HepG2 (cell line): ENCODE measurements around the gene OR10H1. TPM values are rescaled to one million over a fixed set of nuclear protein-coding genes. Genes with fewer than 3 reads are reported as not detected.
A peak's percentile ranks its signal among the peaks of the same experiment; 100 is the strongest.

Experiments used
- ATAC-seq: fragments of 200-7000 bp; cut with Tn5 transposase; 3 replicates; pipeline ENCODE4 v1.9.1; 2020; ENCODE audit warnings: mild to moderate bottlenecking, moderate library complexity
- BruUV-seq: library from RNA; stranded (reverse); fragments of 400-500 nt; replicated peaks from 2 replicates; lab custom pipeline; 2021; lab: Mats Ljungman, UMichigan
- CTCF ChIA-PET: fragments of 300-600 bp; formaldehyde crosslinking; extraction: SDS; loops from one replicate; lab custom pipeline; 2021; ENCODE audit warnings: low total read pairs, inconsistent platforms, low intra/inter-chr PET ratio; lab: Yijun Ruan, JAX
- POLR2A ChIA-PET: fragments of 350-600 bp; sonication (Branson Sonifier 250); formaldehyde crosslinking; loops from one replicate; lab custom pipeline; 2020; ENCODE audit warnings: antibody characterized with exemption, inconsistent platforms; lab: Yijun Ruan, JAX
- DNase-seq: peaks from one replicate; pipeline ENCODE4 v3.0.0-alpha.2; 2015; ENCODE audit warnings: low spot score
- FAIRE-seq: peaks from 3 replicates; lab custom pipeline; 2011; peaks lifted over from hg19 to GRCh38; lab: Jason Lieb, UNC
- H2AFZ ChIP-seq: one replicate; pipeline ENCODE4 v1.6.1; 2011; ENCODE audit warnings: low read length, inconsistent platforms
- H3K27ac ChIP-seq: fragments of 300-600 bp; 3 replicates; pipeline ENCODE4 v1.8.0; 2011; ENCODE audit warnings: mixed run types, mild to moderate bottlenecking, mixed read lengths, low read length, inconsistent platforms; ENCODE audit not compliant: insufficient read depth; ENCODE audit errors: extremely low read length
- H3K27me3 ChIP-seq, 2 experiments: fragments of 200-600 bp in 1 of 2; 2 replicates in 1 of 2; 3 replicates in 1 of 2; pipeline versions ENCODE4 v1.6.0 to v1.8.0; 2011; ENCODE audit warnings: low read length in 2 of 2, mild to moderate bottlenecking in 2 of 2, moderate library complexity in 2 of 2, inconsistent platforms in 1 of 2; ENCODE audit not compliant: insufficient read depth in 2 of 2, control insufficient read depth in 1 of 2
- H3K36me3 ChIP-seq, 2 experiments: fragments of 200-600 bp in 1 of 2; replicated peaks in 1 of 2; 2 replicates in 1 of 2; 3 replicates in 1 of 2; pipeline versions ENCODE4 v1.5.1 to v1.8.0; 2011; ENCODE audit warnings: low read length in 2 of 2, inconsistent platforms in 1 of 2; ENCODE audit not compliant: insufficient read depth in 2 of 2, control insufficient read depth in 1 of 2
- H3K4me1 ChIP-seq: 2 replicates; pipeline ENCODE4 v1.5.1; 2012; ENCODE audit warnings: low read length, inconsistent platforms; ENCODE audit not compliant: insufficient read depth
- H3K4me2 ChIP-seq: 2 replicates; pipeline ENCODE4 v1.6.0; 2011; ENCODE audit warnings: low read depth, low read length, inconsistent platforms
- H3K4me3 ChIP-seq, 3 experiments: fragments of 200-600 bp in 1 of 3; sonication (generic), shearing (Covaris generic) in 1 of 3; replicated peaks in 1 of 3; 2 replicates each; pipeline ENCODE4 v1.5.1; 2011 to 2016; ENCODE audit warnings: low read length in 3 of 3, inconsistent platforms in 2 of 3, low read depth in 2 of 3, mild to moderate bottlenecking in 2 of 3, control low read depth in 1 of 3, mixed read lengths in 1 of 3; ENCODE audit not compliant: insufficient read depth in 1 of 3
- H3K79me2 ChIP-seq: one replicate; pipeline ENCODE4 v1.6.1; 2011; ENCODE audit warnings: low read length, inconsistent platforms; ENCODE audit not compliant: insufficient read depth
- H3K9ac ChIP-seq: 2 replicates; pipeline ENCODE4 v1.6.0; 2011; ENCODE audit warnings: mild to moderate bottlenecking, low read depth, low read length, inconsistent platforms; ENCODE audit not compliant: insufficient read depth
- H3K9me3 ChIP-seq: 2 replicates; pipeline ENCODE4 v1.5.1; 2012; ENCODE audit warnings: mild to moderate bottlenecking, low read length
- H4K20me1 ChIP-seq: 2 replicates; pipeline ENCODE4 v1.6.0; 2011; ENCODE audit warnings: inconsistent platforms, mild to moderate bottlenecking, low read length, moderate library complexity; ENCODE audit not compliant: insufficient read depth
- TCF7 ChIP-seq: sonication (generic); IDR thresholded peaks from 2 replicates; pipeline ENCODE4 v1.6.1; 2016; ENCODE audit warnings: antibody characterized with exemption, low read depth
- ZKSCAN1 ChIP-seq: fragments of 150-350 bp; IDR thresholded peaks from 2 replicates; pipeline ENCODE4 v1.6.1; 2014; ENCODE audit warnings: low read length
- ZNF629 ChIP-seq: sonication (generic); formaldehyde crosslinking; conservative IDR thresholded peaks from 2 replicates; pipeline ENCODE4 v1.5.0; 2020; ENCODE audit warnings: missing genetic modification reagents
- WGBS: methylation state at CpG from one replicate; pipeline ENCODE4 v1.1.6; 2017; ENCODE audit warnings: low lambda C conversion rate; 5-methylcytosine and 5-hydroxymethylcytosine counted together
- in situ Hi-C: cut with HindIII; loops from 2 replicates; pipeline ENCODE4 v1.10.0; 2017; ENCODE audit warnings: low pct_unique_long_range_greater_than_20kb; ENCODE audit not compliant: extremely low pct_ligation_motif_present
- intact Hi-C: fragments of 100-400 bp; cut with micrococcal nuclease; formaldehyde crosslinking; loops from one replicate; pipeline ENCODE4 v1.10.0; 2022; ENCODE audit not compliant: unreplicated experiment
- polyA plus RNA-seq, 8 experiments: library from polyadenylated mRNA; depleted of rRNA in 3 of 8; stranded (reverse) in 7 of 8; unstranded in 1 of 8; fragments of >200 nt; fragmentation: Illumina TruSeq in 4 of 8; extraction: Trizol in 4 of 8; gene quantifications; 2 replicates each; pipeline versions ENCODE4 v1.2.1 to v1.2.3, GENCODE V29; 2011 to 2016; ENCODE audit warnings: low read depth in 4 of 8, missing spikeins in 1 of 8, mixed read lengths in 1 of 8; ENCODE audit not compliant: insufficient read depth in 1 of 8
- total RNA-seq, 5 experiments: library from RNA; depleted of rRNA; stranded (reverse); fragments of >200 nt; fragmentation: Illumina TruSeq; extraction: Trizol; gene quantifications; 2 replicates each; pipeline ENCODE4 v1.2.3, GENCODE V29; 2016; ENCODE audit warnings: low read depth in 1 of 5
- TF ChIP-seq, protein P1 (sequence below): sonication (generic); formaldehyde crosslinking; IDR thresholded peaks from 2 replicates; pipeline ENCODE4 v1.5.0; 2020; ENCODE audit warnings: missing genetic modification reagents

Gene OR10H1
- total and polyA plus RNA-seq, 2 of the 13 experiments (the other 11 are each of a cell fraction or from before 2014, with no cell fraction given), result not detected

- intact Hi-C loops (no loop called here), in situ Hi-C loops (no loop called here)
- Histone ChIP-seq H3K4me1 (no peaks in the 10 kb centered on the region), H3K4me2 (no peak overlapping the region), H2AFZ (no peak overlapping the region), H3K9me3 (no peaks in the 10 kb centered on the region), H3K36me3 (no peaks in the 10 kb centered on the region), H4K20me1 (no peaks in the 10 kb centered on the region), H3K79me2 (no peaks in the 10 kb centered on the region), H3K9ac (no peak overlapping the region), H3K27me3 (no peaks in the 10 kb centered on the region), H3K27ac (no peak overlapping the region), H3K4me3 (no peak overlapping the region)
- ChIA-PET POLR2A (no interaction called here), CTCF (no interaction called here)
- TF ChIP-seq, protein P1, sequence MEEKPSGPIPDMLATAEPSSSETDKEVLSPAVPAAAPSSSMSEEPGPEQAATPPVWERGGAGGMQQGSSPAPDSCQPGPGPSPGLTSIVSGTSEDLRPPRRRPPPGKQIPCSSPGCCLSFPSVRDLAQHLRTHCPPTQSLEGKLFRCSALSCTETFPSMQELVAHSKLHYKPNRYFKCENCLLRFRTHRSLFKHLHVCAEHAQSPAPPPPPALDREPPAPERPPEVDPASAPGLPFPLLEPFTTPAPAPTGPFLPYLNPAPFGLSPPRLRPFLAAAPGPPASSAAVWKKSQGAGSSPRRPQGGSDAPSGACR (CRISPR knock-in tag), result no peak
- TF ChIP-seq ZKSCAN1, result peak; percentile 95
- ATAC-seq (no peak), FAIRE-seq (no peak), DNase-seq (no peak)
- BruUV-seq, result no TSS peak
- 0% methylated on average over 1 of the region's 5 CpGs for WGBS
These were observed 33.8 kb downstream of the OR10H1 start for GRCh38 chr19:15781661-15782060.

DNA sequence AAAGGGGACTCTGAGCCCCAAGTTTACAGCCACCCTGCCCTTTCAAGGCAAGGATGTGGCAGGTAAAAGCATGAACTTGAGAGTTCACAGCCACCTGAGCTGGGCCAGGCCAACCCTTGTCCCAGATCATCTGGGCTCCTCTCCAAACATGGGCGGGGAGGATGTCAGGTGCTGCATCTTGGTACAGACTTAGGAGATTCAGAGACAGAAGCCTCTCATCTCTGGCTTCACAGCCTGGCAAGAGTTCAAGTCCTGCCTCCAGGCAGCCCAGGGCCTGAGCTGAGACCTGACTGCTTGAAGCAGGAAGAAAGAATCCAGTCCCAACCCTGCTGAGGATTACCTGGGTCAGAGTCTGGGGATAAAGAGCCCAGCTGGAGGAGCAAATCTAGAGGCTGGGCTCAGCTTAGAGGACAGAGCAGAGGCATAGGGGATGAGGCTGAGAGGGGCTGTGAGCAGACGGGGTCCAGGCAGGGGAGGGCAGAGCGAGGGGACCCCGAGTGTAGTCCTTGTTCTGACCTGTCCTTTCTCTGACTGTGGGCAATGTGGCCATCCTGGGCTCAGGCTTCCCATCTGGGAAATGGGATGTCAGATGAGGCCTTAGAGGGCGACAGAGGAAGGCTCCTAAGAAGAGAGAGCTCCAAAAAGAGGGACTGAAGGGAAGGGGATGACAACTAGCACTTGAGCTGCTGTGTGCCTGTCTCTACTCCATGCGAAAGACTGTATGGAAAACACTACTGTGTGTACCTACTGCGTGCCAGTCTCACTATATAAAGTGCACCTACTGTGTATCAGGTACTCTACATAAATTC is 34.6 kb downstream of the OR10H1 start:
- intact Hi-C loops (no loop called here), in situ Hi-C loops (no loop called here)
- TF ChIP-seq TCF7 (no peak), ZNF629 (CRISPR knock-in tag) (peak; percentile 59; the same call in 1 of the 2 replicates)
- FAIRE-seq (no peak), ATAC-seq (peak; percentile 38; the same call in 2 of the 3 replicates), DNase-seq (no peak)
- H3K4me1 ChIP-seq, result no peaks in the 10 kb centered on the region
- WGBS, result 29% methylated on average over 5 of the region's 7 CpGs
- BruUV-seq, result no TSS peak
- no peak overlapping the region for H3K27ac ChIP-seq
- no peaks in the 10 kb centered on the region for H3K79me2 ChIP-seq
- no peak overlapping the region for H2AFZ ChIP-seq
- CTCF ChIA-PET, result no interaction called here
- no peak overlapping the region for H3K4me3 ChIP-seq
- no peak overlapping the region for H3K4me2 ChIP-seq
- no peaks in the 10 kb centered on the region for H3K9me3 ChIP-seq
- no peak overlapping the region for H3K9ac ChIP-seq
- POLR2A ChIA-PET, result no interaction called here
- no peaks in the 10 kb centered on the region for H3K36me3 ChIP-seq
- H3K27me3 ChIP-seq, result no peaks in the 10 kb centered on the region; a peak in 1 of 5 replicates
- no peaks in the 10 kb centered on the region for H4K20me1 ChIP-seq
